ENCODE measurements around the gene MBTD1.

DNA sequence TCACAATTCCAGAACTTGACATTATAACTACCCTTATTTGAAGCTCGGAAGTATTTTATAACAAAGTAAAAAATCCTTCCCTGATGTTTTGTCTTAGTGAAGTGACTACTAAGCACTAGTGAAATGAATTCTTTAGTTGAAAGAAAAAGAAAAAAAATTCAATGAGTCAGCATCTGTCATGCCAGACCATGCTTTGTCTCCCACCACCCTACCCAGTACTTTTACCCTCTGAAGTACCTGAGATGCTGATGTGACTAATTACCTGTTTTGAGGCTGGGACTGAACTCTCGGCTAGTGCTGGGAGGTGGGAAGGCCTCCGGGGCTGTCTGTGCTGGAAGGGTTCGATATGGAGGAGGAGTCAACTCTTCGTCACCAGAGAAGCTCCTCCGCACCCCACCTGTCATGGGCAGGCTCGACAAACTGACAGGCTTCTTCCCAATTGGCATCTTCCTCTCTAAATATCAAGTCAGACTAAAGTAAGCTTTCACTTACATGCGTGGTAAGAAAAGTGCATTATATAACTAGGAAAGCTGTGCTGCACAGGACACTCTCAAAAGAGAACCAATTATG lies 74.0 kb downstream of the MBTD1 start:
- no peak for TF ChIP-seq SMC3 (IDR thresholded peaks at IDR 0.05)
- TF ChIP-seq, protein P1, sequence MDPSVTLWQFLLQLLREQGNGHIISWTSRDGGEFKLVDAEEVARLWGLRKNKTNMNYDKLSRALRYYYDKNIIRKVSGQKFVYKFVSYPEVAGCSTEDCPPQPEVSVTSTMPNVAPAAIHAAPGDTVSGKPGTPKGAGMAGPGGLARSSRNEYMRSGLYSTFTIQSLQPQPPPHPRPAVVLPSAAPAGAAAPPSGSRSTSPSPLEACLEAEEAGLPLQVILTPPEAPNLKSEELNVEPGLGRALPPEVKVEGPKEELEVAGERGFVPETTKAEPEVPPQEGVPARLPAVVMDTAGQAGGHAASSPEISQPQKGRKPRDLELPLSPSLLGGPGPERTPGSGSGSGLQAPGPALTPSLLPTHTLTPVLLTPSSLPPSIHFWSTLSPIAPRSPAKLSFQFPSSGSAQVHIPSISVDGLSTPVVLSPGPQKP (IDR thresholded peaks at IDR 0.05; ENCODE audit: low read depth, low read length) = no peak
- TF ChIP-seq, protein P2, sequence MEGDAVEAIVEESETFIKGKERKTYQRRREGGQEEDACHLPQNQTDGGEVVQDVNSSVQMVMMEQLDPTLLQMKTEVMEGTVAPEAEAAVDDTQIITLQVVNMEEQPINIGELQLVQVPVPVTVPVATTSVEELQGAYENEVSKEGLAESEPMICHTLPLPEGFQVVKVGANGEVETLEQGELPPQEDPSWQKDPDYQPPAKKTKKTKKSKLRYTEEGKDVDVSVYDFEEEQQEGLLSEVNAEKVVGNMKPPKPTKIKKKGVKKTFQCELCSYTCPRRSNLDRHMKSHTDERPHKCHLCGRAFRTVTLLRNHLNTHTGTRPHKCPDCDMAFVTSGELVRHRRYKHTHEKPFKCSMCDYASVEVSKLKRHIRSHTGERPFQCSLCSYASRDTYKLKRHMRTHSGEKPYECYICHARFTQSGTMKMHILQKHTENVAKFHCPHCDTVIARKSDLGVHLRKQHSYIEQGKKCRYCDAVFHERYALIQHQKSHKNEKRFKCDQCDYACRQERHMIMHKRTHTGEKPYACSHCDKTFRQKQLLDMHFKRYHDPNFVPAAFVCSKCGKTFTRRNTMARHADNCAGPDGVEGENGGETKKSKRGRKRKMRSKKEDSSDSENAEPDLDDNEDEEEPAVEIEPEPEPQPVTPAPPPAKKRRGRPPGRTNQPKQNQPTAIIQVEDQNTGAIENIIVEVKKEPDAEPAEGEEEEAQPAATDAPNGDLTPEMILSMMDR (IDR thresholded peaks at IDR 0.05) = no peak
- no peak for TF ChIP-seq POLR2AphosphoS2 (conservative IDR thresholded peaks at IDR 0.05; ENCODE audit: low read length)
- TF ChIP-seq CEBPB (IDR thresholded peaks at IDR 0.05) = no peak
- no peak for TF ChIP-seq ESRRA (IDR thresholded peaks at IDR 0.05; ENCODE audit: borderline replicate concordance, low read length)
